HL-60 (cell line): ENCODE measurements around the gene STKLD1.

ENCODE experiments used
- DNase-seq, 2 experiments: peaks; one replicate each; pipeline ENCODE4 v3.0.0-alpha.2; 2010 to 2020; ENCODE audit warnings: low read depth in 1 of 2, low spot score in 1 of 2
- H3K27ac ChIP-seq: fragments of 250-450 bp; sonication (Bioruptor Pico); replicated peaks from 2 replicates; pipeline ENCODE4 v1.5.1; 2020; ENCODE audit warnings: mild to moderate bottlenecking, moderate library complexity
- H3K27me3 ChIP-seq: fragments of 250-450 bp; sonication (Bioruptor Pico); 2 replicates; pipeline ENCODE4 v1.5.1; 2021; ENCODE audit warnings: mild to moderate bottlenecking, moderate library complexity; ENCODE audit not compliant: insufficient read depth, poor library complexity, severe bottlenecking
- H3K4me3 ChIP-seq: replicated peaks from 2 replicates; pipeline ENCODE4 v1.5.1; 2011; ENCODE audit warnings: mild to moderate bottlenecking, control low read depth, low read length; ENCODE audit not compliant: insufficient read depth
- CTCF ChIP-seq: IDR thresholded peaks from one replicate; pipeline ENCODE4 v1.5.1; 2011; ENCODE audit warnings: low read length, control low read depth, inconsistent platforms; ENCODE audit not compliant: insufficient read depth
- GABPA ChIP-seq: IDR thresholded peaks from 2 replicates; pipeline ENCODE4 v1.6.1; 2012; ENCODE audit warnings: low read depth
- POLR2AphosphoS5 ChIP-seq: IDR thresholded peaks from 2 replicates; pipeline ENCODE4 v1.6.1; 2012; ENCODE audit warnings: low read depth
- SPI1 ChIP-seq: IDR thresholded peaks from 2 replicates; pipeline ENCODE4 v1.6.1; 2012; ENCODE audit warnings: low read depth, mild to moderate bottlenecking, borderline replicate concordance
- TF ChIP-seq, protein P1 (sequence below): IDR thresholded peaks from 2 replicates; pipeline ENCODE4 v1.6.1; 2012; ENCODE audit warnings: low read depth; ENCODE audit not compliant: insufficient replicate concordance

Gene STKLD1

DNA sequence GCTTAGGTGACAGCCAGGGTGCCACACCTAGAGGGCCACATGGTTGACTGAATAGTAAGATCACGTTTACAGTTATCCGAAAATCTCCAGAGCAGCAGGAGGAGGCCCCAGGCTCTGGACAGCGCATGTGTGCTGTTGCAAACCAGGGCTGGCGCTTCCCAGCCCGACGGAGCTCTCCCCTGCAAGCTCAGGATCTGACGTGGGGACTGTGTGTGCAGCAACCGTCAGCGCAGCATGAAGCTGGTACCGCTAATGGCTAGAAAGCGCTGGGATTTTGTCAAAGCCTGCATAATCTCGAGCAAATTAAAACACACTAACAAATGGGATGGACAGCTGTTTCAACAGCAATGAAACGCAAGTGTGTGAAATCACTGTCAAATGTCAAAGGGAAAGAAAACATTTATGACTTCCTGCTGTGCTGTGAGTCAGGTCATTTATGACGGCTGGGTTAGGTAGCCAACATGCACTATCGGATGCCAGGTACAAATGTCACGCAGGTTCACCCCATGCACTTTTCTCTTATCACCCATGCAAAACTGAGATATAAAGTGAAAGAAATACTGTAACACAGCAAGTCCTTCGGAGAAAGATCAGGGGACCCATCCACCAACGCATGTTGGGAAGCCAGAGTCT, 7.8 kb upstream of the STKLD1 start:
- H3K4me3 ChIP-seq, result no peak overlapping the region
- H3K27me3 ChIP-seq, result no peaks in the 10 kb centered on the region
- TF ChIP-seq, protein P1, sequence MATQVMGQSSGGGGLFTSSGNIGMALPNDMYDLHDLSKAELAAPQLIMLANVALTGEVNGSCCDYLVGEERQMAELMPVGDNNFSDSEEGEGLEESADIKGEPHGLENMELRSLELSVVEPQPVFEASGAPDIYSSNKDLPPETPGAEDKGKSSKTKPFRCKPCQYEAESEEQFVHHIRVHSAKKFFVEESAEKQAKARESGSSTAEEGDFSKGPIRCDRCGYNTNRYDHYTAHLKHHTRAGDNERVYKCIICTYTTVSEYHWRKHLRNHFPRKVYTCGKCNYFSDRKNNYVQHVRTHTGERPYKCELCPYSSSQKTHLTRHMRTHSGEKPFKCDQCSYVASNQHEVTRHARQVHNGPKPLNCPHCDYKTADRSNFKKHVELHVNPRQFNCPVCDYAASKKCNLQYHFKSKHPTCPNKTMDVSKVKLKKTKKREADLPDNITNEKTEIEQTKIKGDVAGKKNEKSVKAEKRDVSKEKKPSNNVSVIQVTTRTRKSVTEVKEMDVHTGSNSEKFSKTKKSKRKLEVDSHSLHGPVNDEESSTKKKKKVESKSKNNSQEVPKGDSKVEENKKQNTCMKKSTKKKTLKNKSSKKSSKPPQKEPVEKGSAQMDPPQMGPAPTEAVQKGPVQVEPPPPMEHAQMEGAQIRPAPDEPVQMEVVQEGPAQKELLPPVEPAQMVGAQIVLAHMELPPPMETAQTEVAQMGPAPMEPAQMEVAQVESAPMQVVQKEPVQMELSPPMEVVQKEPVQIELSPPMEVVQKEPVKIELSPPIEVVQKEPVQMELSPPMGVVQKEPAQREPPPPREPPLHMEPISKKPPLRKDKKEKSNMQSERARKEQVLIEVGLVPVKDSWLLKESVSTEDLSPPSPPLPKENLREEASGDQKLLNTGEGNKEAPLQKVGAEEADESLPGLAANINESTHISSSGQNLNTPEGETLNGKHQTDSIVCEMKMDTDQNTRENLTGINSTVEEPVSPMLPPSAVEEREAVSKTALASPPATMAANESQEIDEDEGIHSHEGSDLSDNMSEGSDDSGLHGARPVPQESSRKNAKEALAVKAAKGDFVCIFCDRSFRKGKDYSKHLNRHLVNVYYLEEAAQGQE, result no peak
- no peak overlapping the region for H3K27ac ChIP-seq
- DNase-seq, result no peak

GRCh38 chr9:133369422-133369821, 6.7 kb upstream of the STKLD1 start:
- no peaks in the 10 kb centered on the region for H3K27me3 ChIP-seq
- no peak overlapping the region for H3K4me3 ChIP-seq
- DNase-seq, result no peak
- H3K27ac ChIP-seq, result no peak overlapping the region
- no peak for TF ChIP-seq SPI1
- TF ChIP-seq, protein P1, result no peak
- no peak for TF ChIP-seq POLR2AphosphoS5
- no peak for TF ChIP-seq CTCF
- no peak for TF ChIP-seq GABPA

GRCh38 chr9:133369933-133370332, 6.2 kb upstream of the STKLD1 start:
- no peak overlapping the region for H3K4me3 ChIP-seq
- H3K27ac ChIP-seq, result no peak overlapping the region
- DNase-seq, result no peak
- TF ChIP-seq, protein P1, result no peak
- TF ChIP-seq GABPA (no peak), POLR2AphosphoS5 (no peak), SPI1 (no peak), CTCF (no peak)
- no peaks in the 10 kb centered on the region for H3K27me3 ChIP-seq
